Skin epidermis (tissue), 12 donors: ENCODE measurements around the gene FAM171A1.

Experiments used
- H3K27ac ChIP-seq, 21 experiments: fragments of 200-600 bp; sonication (generic) in 11 of 21; one replicate each; pipeline ENCODE4 v1.5.0; 2020; ENCODE audit warnings: mild to moderate bottlenecking in 3 of 21, inconsistent platforms in 2 of 21, moderate library complexity in 2 of 21
- H3K4me3 ChIP-seq, 7 experiments: fragments of 200-600 bp; sonication (generic) in 2 of 7; one replicate each; pipeline ENCODE4 v1.5.0; 2020; ENCODE audit warnings: inconsistent platforms in 2 of 7, mild to moderate bottlenecking in 2 of 7, moderate library complexity in 1 of 7

FAM171A1 gene

GRCh38 chr10:15258255-15258654, 112.8 kb downstream of the FAM171A1 start:
- Histone ChIP-seq H3K4me3 (no peak overlapping the region), H3K27ac (no peak overlapping the region)

- no peak overlapping the region for H3K4me3 ChIP-seq
- H3K27ac ChIP-seq, result no peak overlapping the region
Observed at GRCh38 chr10:15255961-15256360, 115.1 kb downstream of the FAM171A1 start.

DNA sequence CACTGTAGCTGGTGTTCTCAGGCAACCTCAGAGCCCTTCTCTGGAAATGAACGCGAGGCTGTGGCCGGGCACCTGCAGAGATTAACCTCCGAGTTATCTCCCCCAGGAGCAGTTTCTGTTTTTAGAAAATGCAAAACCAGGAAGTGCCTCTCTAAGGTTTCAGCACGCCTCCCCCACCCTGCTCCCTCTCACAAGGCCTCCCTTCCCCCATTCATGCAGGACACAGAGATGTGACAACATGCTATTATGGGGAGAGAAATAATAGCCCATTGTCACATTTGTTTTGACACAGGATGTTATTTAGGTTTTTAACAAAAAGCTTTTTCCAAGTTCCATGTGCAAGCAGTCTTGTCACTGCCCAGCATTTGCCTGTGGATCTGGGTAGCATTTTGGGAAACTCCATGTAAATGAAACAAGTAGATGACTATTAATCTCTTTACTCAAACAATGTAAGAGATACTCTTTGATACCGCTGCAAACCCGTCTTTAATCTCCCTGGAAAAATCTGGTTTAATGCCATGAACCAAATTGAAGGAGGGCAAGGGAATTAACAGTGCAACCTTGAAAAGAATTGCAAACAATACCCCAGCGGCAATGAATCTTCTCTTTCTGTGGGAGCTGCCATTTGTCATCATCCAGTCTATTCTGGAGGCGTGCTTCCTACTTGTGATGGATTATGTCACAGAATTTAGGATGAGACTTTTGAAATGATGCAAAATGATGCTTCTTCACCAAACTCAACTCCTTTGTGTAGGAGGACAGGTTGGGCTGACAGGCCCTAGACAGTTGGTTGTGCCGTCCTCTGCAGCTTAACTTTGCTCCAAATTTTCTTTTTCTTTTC, 116.1 kb downstream of the FAM171A1 start:
- Histone ChIP-seq H3K27ac (peak overlapping the region in 1 of 21 experiments; percentile 3), H3K4me3 (peak overlapping the region in 2 of 7 experiments; percentile 6 to 12)

DNA sequence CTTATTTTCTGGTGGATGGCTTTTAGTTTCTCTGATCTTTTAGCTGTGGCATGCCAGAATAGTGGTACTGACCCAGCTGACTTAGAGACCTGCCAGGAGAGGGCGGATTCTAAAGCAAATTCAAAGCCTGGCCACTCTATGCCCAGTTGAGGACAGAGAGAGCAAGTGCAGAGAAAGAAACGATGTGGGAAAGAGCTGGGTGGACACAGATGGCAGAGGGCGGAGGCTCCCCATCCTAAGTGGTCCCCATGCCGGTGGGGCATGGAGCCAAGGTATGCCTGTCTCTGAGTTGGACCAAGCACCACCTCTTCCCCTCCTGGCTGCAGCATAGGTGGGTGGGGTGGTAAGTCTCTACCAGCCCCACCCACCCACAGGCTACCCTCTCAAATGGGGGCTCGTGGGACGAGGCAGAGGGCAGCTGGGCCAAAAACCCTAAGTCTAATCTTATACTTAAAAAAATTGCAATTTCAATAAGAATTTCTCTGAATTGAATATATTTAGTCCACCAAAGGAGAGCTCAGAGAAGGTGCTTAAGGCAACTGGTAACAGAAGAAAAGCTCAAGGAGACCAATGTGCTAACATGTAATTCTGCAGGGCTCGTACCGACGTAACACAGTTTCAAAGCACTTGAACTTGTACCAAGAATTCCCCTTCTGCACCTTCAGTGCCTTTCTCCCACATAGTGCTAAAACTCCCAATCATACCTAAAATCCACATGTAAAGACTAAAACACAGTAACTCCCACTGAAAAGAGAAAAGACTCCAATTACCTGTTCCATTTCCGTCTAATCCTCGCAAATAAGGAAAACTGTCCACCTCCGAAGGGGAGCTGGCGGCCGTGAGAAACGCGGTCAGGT, 116.9 kb downstream of the FAM171A1 start:
- peak overlapping the region in 1 of 21 experiments; percentile 3 for H3K27ac ChIP-seq
- peak overlapping the region in 2 of 7 experiments; percentile 6 to 12 for H3K4me3 ChIP-seq

GRCh38 chr10:15252396-15252795, 118.7 kb downstream of the FAM171A1 start:
- H3K4me3 ChIP-seq, result no peak overlapping the region
- no peak overlapping the region for H3K27ac ChIP-seq

DNA sequence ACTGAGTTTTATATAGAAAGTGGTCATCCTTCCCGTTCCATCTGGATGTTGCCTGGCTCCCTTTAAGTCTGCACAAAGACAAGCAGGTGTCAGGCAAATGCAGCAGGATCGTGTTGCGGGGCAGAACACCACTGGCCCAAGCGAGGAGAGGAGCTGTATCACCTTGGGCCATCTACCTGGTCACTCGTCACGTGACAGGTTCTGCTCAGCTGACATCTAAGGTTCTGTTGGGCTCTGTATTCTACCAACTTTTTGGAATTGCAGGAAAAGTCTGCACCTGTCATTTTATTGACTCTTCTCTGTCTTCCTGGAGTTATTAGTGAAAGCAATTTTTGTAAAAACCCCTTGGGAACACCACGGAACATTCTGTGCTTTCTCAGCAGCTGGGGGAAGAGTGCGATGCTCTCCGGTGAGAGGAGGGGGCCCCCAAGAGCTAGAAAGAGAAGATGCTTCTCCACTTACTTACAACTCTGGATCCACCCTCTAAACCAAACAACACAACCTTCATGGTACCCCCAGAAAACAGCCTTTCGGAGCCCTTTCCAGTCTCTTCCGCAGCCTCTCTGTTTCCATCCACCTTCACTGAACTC, 119.2 kb downstream of the FAM171A1 start:
- Histone ChIP-seq H3K4me3 (no peak overlapping the region), H3K27ac (no peak overlapping the region)

DNA sequence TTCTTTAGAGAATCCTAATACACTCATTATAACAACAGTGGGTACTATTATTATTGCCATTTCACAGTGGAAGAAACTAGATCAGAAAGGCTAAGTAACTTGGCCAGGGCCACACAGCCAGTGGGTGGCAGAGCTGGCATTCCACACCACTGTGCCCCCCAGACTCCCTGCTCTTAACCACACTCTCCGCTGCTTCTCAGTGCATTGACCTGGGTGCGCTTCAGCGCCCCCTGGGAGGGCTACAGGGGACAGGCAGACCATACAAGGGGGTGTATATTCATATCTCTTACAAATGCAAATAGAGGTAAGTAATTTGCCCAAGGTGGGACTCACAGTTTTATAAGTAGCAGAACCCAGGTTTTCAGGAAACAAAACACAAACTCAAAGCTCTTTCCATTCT, 125.6 kb downstream of the FAM171A1 start:
- H3K4me3 ChIP-seq, result no peak overlapping the region
- H3K27ac ChIP-seq, result no peak overlapping the region

- H3K27ac ChIP-seq, result no peak overlapping the region
Observed at GRCh38 chr10:15244635-15245197, 126.4 kb downstream of the FAM171A1 start.

GRCh38 chr10:15242261-15242840, 128.7 kb downstream of the FAM171A1 start:
- H3K4me3 ChIP-seq, result no peak overlapping the region
- no peak overlapping the region for H3K27ac ChIP-seq

More at GRCh38 chr10:15244635-15245197, 126.4 kb downstream of the FAM171A1 start:
- no peak overlapping the region for H3K4me3 ChIP-seq

GRCh38 chr10:15241306-15241705, 129.8 kb downstream of the FAM171A1 start:
- H3K27ac ChIP-seq, result no peak overlapping the region
- no peak overlapping the region for H3K4me3 ChIP-seq

DNA sequence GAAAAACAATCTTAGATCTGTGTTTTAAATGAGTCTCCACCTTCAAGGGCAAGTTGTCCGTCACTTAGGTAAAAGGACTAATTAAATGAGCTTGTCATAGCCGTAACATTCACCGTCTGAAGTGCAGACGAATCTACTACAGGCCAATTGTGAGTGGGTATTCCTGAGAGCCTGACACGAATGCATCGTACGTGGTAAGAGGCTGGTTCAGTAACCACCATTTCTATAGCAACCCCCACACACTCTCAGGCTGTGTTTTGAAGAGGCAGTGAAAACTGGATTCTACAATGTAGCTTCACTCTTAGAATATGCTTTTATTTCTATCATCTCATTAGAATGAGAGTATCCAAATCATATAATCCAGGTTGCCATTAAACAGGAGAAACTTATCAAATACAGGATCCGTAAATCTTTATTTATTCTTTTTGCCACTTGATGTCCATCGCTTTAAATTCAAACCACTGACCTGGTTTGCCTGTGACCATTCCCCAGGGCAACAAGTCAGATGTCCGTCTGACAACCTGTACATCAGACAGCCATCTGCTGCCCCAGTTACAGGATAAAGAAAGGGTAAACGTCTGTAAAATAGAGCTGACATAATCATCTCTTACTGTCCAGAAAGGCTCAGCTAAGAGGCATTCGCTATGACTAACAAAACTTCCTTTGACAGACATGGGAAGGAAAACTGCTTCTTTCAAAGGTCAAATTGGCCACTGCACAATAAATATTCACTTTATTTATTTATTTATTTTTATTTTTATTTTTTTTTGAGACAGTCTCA, 132.3 kb downstream of the FAM171A1 start:
- Histone ChIP-seq H3K4me3 (no peak overlapping the region), H3K27ac (no peak overlapping the region)

- Histone ChIP-seq H3K27ac (peak overlapping the region in 4 of 21 experiments; percentile 14 to 58 (median 44)), H3K4me3 (no peak overlapping the region)
Observed at GRCh38 chr10:15237351-15237750, 133.7 kb downstream of the FAM171A1 start.

GRCh38 chr10:15236340-15236739, 134.7 kb downstream of the FAM171A1 start:
- Histone ChIP-seq H3K27ac (peak overlapping the region in 1 of 21 experiments; percentile 34), H3K4me3 (no peak overlapping the region)

GRCh38 chr10:15232279-15232678, 138.8 kb downstream of the FAM171A1 start:
- H3K4me3 ChIP-seq, result no peak overlapping the region
- no peak overlapping the region for H3K27ac ChIP-seq

- no peak overlapping the region for H3K27ac ChIP-seq
Observed at GRCh38 chr10:15231426-15231825, 139.7 kb downstream of the FAM171A1 start.

DNA sequence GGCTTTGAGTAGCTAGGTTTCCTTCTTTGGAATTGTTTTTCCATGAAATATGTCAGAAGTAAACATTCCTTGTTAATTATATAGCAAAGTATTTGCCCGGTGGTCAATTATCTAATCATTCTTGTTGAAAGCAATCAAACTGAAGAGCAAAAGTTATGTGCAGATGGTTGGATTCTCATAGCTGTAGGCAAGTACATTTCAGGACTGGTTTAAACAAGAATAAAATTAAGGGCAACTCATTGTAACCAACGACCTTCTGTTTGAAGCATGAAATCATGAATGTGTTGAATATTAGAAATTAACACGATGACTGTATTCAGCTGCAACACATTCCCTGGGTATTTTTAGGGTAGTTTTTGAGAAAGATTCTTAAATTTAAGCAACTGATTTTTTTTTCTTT, 140.8 kb downstream of the FAM171A1 start:
- H3K27ac ChIP-seq, result no peak overlapping the region

More at GRCh38 chr10:15231426-15231825, 139.7 kb downstream of the FAM171A1 start:
- H3K4me3 ChIP-seq, result no peak overlapping the region

DNA sequence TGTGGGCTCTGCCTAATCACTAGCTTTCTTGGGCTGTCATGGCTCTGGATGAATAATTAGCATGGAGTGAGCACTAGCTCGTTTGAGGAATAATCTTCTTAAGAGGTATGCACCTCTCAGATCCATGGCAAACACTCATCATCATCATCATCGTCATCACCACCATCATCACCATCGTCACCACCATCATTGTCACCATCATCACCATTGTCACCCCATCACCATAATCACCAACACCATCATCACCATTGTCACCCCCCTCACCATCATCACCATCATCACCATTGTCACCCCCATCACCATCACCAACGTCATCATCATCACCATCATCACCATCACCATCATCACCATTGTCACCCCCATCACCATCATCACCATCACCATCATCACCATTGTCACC, 141.8 kb downstream of the FAM171A1 start:
- Histone ChIP-seq H3K27ac (no peak overlapping the region), H3K4me3 (no peak overlapping the region)

More for the DNA sequence above, 140.8 kb downstream of the FAM171A1 start:
- H3K4me3 ChIP-seq, result no peak overlapping the region

GRCh38 chr10:15228426-15228825, 142.7 kb downstream of the FAM171A1 start:
- H3K4me3 ChIP-seq, result no peak overlapping the region

More at GRCh38 chr10:15228426-15228825, 142.7 kb downstream of the FAM171A1 start:
- H3K27ac ChIP-seq, result no peak overlapping the region
